GM18867 (cell line): ENCODE results near the gene GSTM3.
A peak's percentile ranks its signal among the peaks of the same experiment; 100 is the strongest.
"Not testable (repeated sequence)": the region's sequence is repeated elsewhere in the genome, so short reads cannot be mapped to it uniquely, and the experiment has no call there.

Source experiments
- ATAC-seq: cut with Tn5 transposase; IDR thresholded peaks from one replicate; pipeline ENCODE4 v1.9.1; 2021; ENCODE audit warnings: mild to moderate bottlenecking, moderate library complexity; ENCODE audit not compliant: unreplicated experiment

Gene GSTM3

DNA sequence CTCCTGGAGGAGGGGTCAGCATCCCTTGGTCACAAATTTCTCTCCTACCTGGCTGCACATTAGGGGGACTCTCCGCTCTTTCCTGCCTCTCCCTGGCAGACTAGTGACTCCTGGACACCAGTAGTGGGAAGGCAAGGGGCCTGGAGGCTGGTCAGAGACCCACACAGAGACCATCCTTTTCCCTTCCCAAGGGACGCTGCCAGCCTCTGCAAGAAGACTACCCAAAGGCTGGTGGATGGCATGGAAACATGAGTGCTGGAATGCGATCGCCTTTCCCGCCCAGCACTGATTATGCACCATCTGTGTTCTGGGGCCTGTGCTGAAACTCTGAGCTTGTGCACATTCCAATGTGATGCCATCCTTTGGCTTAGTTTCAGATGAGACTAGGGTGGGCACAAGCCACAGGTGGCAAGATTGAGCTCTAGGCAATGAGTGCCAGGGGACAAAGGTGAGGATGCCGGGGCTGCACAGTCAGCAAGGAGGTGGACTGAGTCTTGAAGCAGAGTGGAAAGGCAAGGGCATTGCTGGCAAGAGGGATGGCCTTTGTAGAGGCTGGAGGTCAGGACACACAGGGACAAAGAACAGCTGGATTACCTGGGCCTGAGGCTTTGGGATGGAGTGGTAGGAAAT lies 35.5 kb upstream of the GSTM3 start:
- ATAC-seq, result no peak

DNA sequence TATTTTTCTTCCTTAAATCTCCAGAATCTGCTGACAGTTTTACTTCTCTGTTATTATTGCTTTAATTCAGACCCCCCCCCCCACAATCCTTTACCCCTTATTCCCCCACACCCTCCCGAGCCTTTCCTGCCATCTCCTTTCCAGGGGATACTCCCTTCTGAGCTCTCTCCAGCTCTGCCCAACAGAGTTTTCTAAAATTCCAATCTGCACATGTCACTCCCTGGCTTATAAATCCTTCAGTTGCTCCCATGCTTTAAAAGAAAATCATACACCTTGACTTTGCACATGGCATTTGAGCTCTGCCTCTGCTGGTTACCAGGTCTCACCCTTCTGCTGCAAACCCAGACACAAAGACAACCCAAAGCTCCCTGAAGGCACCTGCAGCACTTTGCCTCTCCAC lies 34.6 kb upstream of the GSTM3 start:
- ATAC-seq, result no peak

DNA sequence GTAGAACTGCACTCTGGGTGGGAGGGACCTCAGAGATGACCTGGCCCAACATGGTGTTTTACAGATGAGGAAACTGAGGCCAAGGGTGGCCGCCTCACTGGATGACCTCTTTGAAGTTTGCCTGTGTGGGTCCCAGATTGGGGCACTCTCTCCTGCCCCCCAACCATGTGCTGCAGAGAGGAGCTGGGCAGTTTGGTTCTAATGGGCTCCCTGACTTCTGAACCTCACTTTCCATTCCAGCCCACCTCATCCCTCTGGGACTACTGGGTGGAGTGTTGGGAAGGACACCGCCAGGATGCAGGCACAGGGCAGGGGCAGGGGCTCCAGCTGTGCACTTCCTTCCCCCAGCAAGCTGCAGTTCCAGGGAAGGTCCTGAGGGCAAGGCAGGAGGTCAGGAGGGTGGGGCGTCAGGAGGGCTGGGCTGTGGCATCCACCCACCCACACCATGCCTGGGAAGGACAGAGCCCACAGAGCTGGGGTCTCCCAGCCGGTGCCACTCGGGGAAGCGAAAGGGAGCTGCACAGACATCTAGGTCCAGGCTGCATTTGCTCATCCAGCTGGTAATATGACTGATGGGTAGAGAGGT lies 33.2 kb upstream of the GSTM3 start:
- no peak for ATAC-seq

DNA sequence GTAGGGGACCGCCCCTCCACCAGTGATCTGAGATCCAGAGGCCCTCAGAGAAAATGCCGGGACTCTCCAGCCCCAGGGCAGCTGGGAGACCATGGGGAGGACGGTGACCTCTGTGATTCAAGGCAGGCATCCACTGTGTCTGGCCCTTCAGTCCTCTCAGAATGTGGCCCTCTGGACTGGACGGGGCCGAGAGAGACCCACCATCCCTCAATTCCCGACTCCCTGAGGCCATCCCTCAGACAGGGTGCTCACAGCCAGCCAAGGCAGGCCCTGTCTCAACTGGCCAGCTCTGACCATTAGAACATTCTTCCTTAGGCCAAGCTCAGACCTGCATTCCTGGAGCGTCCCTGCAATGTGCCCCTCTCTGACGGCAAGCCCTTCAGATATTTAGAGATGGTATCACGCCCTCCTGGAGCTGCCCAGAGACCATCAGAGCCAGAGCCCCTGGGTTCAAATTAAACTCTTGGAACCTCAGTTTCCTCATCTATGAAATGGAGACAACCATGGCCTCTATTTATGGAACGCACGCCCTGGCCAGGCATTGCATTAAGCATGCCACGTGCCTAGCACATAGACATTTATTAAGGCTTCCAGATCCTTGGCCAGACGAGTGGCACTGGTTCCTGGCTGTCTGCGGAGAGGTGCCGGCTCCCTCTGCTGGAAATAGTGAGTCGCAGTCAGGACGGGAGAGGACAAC lies 32.5 kb upstream of the GSTM3 start:
- ATAC-seq, result peak; percentile 73

DNA sequence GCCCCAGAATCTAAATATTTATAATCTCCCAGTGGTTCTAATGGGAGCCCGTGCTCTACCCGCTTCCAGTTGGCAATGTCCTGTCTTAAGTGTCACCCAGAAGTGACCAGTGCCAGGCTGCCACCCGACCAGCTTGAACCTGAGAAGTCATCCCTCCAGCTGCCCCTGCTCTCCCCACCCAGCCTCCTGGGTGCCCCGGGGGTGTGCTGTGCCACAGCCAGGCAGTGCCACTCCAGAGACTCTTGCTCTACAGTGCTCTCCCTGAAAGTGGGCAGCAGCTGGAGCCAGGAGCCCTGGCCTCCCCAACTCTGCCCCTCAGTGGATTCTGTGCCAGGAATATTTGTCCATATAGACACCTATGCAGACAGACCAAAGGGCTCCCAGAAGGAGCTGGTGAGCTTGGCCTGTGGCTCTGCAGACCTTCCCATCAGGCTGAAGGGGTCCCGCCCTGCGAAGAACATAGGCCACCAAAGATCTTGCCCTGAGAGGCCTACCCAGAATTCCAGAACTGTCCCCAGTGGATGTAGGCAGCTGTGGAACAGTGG lies 31.9 kb upstream of the GSTM3 start:
- no peak for ATAC-seq

DNA sequence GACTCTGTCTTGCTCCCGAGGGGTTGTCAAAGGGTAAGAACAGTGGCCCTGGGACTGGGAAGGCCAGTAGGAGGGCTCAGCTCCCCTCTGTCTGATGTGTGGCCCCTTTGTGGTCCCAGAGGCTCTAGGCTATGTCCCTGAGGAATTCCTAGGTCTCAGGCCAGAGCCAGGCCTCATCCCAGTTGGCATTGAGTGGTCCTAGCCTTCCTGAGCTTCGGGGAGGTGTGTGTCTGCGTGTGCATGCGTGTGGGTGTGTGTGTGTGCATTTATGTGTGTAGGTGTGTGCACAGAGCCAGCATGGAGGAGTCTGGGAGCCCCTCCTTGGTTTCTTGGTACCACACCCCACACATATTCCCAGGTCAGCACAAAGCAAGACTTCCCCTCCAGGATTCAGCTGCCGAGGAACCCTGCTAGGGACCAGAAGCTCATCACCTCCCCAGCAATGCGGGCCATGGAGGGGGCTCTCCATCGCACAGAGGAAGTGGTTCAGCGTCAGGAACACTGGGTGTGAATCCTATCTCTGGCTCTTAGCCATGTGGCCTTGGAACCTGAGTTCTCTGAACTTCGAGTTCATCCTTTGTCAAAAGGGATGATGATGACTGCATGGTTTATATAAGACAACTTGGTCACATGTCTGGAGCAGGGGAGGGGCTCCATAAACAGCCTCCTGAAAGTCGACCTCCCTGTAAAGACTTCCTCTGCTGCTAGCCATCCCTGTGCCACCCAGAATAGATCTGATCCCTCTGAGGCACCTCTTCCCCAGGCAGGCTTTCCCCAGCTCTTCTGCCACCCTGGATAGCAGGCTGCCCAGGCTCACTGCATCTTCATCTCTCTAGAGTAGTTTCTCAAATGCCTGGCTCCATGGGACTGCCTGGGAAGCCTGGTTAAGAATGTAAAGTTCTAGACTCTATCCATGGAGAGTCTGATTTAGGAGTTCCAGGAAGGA lies 31.1 kb upstream of the GSTM3 start:
- no peak for ATAC-seq

DNA sequence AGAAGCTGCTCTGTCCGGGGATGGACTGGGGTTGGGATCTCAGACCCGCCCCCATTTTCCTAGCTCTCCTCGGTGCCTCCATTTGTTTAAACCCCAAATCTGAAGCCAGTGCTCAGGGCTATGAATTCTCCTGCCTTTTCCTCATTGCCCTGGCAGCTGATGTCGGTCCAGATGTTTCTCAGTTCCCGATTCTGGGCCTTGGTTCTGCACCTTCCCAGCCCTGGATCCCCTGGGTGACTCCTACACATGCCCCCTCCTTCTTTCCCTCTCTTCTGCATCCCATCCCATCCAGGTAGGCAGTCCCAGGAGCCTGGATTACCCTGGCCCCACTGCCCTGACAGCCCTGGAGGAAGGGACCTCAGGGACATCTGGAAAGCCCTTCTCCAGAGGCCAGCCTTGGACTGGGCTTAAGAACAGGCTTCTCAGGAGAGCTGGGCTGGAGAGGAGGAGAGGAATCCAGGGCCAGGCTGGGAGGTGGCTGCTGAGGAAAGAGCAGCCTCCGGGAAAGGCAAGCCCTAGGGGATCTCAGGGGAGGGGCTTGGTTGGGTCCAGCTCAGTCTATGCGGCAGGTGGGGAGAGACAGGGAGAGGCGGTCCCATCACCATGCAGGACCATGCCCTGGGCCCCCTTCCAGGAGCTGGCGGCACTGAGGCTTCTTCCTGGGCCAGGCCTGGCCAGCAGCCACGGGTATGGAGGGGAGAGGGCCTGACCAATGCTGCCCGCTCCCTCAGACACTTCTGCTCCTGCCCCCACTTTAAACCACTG lies 29.7 kb upstream of the GSTM3 start:
- no peak for ATAC-seq

DNA sequence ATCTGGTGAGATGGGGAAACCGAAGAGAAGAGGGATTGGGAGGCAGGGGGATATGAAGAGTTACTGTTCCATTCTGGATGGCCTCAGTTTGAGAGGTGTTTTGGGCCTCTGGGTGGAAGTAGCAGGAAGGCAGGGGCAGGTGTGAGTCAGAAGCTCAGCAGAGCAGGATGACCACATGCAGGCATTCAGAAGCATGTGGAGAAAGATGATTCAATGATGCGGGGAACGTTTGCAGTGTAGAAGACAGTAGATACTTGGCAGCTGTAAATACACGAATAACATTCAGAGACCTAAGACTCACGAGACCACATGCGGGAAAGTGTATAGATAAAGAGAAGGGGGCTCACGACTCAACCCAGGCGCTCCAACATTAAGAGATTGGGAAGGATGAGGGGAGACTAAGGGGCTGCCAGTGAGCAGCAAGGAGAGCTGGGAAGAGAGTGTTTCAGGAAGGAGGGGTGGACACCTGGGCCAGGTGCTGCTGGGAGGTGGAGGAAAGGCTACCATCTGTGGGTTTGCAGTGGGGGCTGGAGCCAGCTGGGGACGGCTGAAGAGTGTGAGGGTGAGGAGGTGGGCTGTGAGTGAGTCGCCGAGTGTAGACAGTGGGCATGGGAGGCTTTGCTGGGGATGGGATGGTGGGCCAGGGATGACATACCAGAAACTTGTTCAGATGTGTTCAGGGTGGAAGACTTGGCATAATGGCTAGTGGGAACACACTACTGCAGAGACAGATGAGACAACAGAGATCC lies 28.7 kb upstream of the GSTM3 start:
- no peak for ATAC-seq

DNA sequence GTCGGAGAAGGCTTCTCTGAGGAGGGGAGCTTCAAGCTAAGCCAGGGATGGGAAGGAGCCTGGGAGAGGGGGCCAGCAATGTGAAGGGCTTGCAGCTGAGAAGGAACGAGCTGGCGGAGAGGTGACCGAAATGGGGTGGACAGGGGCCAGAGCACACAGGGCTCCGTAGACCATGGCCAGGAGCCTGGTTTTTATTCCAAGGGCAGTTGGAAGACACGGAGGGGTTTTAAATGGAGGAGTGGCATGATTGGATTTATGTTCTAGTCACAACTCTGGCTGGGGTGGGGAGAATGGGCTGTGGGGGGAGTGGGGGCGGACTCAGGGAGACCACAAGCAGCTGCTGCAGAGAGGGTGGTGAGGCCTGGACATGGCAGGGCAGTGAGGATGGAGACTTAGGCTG lies 28.0 kb upstream of the GSTM3 start:
- ATAC-seq, result no peak

DNA sequence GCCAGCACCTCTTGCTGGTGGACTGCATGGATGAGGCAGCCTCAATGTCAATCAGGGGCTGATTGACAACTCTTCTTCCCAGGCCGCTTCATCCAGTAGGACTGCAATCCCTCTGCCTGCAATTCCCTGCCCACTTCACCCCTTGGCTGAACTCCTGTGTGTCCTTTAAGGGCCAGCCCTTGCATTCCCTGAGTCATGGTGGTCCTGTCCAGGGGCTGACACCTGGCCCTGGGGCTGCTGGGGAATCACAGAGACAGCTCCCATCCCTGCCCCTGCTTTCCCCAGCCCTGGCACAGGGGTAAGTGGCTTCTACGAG lies 27.5 kb upstream of the GSTM3 start:
- no peak for ATAC-seq

DNA sequence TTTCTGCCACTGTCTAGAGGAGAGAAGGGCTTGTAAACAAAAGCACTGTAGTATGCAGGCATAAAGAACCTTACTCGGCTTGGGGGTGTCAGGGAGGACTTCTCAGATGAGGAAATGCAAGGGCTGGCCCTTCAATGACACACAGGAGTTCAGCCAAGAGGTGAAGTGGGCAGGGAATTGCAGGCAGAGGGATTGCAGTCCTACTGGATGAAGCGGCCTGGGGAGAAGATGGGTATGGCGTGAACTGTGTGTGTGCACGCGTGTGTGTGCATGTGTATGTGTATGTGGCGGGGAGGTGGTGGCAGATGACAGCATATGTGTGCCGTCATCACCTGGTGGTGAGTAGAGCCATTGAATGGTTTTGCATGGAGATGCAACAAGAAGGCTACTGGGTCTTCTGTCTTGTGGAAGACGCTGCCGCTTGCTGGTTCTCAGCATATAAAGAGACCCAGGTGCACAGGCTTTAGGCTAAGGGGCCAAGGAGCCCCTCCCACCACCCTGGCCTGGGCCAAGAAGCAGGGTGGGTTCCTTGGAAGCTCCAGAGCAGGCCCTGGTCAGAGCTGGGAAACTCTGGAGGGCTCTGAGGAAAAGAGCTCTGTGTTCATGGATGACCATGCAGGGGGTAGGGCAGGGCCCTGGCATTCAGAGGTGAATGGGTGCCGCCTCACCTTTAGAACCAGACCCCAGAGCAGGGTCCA lies 26.9 kb upstream of the GSTM3 start:
- ATAC-seq, result no peak

DNA sequence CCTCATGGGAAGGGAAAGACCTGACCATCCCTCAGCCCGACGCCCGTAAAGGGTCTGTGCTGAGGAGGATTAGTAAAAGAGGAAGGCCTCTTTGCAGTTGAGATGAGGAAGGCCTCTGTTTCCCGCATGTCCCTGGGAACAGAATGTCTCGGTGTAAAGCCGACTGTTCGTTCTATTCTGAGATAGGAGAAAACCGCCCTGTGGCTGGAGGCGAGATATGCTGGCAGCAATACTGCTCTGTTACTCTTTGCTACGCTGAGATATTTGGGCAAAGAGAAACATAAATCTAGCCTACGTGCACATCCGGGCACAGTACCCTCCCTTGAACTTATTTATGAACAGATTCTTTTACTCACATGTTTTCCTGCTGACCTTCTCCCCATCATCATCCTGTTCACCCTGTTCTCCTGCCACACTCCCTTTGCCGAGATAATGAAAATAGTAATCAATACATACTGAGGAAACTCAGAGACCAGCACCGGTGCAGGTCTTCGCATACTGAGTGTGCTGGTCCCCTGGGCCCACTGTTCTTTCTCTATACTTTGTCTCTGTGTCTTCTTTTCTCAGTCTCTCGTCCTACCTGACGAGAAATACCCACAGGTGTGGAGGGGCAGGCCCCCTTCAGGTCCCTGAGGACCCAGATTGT lies 26.3 kb upstream of the GSTM3 start:
- not testable (repeated sequence) for ATAC-seq

DNA sequence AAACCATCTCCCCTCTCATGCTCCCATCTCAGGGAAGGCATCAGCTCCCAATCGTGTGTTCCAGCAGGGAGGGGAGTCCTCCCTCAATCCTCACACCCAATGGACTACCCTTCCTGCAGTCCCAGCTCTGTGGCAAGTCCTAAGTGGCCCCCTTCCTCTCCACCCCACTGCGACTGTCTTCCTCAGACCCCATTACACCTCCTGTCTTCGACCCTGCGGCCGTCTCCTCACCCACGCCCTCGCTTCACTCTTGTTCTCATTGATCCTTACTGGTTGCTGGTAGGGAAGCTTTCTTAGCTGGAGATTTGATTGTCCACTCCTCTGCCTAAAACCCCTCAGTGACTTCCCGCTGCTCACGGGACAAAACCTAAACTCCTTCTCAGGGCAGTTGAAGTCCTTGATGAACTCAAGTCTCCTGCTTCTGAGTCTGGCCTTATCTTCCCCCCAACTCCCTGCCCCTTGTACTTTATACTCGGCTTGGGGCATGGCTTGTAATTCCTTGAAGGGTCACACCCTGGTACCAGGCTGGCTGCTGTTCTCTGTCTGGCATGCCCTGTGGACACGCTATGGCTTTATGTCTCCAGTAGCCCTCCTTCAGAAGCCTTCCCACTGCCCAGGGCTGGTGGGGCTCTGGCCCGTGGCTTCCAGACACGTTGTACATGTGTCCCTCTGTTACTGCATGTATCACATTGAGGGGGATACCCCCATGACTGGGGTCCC lies 25.2 kb upstream of the GSTM3 start:
- no peak for ATAC-seq

DNA sequence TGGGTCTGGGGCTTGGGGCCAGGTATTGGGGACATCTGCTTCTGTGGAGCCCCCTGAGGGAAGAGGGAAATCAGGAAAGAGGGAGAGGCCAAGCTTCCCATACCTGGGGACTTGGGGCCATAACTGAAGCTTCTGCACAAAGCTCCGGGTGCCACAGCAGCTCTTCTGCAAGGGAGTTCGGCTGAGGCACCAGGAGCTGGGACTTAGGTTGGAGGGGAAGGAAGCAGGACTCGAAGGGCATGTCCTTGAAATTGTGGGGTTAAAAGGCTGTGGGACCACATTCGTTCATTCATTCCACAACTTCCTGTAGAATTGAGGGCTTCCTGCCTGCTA lies 24.6 kb upstream of the GSTM3 start:
- no peak for ATAC-seq

DNA sequence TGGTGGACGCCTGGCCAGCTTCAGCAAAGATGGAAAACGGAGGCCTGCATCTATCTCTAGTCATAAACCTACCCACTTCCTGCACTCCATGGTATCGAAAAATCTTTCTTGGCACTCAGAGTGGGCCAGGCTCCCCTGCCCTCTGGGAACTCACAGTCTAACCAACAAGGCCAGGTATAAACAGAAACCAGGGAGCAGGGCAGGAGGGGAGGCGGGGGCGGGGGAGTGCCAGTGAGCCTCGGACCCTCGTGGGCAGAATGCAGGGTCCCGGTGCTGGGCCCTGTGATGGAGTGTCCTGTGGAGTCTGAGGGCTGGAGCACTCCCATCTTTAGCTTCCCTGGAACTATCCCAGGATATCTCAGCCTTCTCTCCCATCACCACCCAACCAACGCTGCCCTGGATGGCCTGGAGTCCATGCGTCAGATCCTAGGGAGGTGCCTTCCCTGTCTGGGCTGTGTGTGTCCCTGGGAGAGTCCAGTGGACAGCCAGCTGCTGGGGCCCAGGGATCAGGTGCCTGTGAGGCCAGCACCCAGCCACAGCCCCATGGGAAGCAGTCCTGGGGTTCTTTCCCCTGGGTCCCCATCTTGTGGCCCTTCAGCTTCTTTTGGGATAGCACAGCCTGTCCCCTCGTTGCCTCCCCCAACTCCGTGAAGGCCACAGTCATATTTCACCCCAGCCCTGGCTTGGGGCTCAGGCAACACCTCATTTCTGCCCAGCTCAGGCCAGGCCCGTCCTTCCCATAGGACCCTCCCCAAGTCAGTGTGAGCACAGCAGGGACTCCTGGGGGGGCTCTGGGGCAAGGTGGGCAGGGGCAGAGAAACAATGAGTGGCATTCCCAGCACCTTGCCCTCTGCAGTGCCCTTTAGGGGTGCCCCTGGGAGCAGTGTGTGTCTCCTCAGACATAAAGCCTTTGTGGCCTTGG lies 24.0 kb upstream of the GSTM3 start:
- no peak for ATAC-seq

DNA sequence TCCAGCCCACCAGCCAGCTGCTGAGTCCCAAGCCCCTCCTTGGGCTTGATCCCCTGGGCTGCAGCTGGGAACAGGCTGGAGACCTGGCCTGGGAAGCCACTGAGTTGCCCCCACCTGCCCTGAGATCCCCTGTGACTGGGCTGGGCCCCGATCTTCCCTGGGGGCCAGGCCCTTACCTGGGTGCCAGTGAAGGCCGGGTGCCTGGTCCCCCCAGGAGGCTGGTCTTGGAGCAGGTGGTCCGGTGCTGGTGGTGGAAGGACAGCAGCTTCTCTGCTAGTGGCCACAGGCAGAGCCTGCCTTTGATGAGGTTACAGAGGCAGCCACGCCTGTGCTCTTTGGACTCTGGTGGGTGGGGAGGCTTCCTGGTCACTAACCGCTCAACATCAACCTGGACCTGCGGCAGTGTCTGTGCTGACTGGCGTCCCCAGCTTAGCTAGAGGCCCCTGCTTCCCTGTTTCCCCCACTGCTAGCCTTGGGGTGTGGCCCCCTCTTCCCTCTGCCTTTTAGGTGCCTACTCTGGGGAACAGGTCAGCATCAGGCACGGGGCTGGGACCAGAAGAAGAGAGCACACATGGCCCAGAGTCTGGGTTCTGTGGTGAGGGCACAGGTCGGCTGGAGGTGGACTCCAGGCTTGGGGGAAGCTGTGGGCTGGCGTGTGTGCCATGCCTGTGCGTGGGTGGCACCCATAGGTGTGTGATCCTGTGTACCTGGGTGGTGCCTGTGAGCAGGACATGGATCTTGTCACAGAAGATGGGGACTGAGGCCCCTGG lies 23.0 kb upstream of the GSTM3 start, which contains the start of gene EPS8L3:
EPS8L3 (minus strand) TSS at position 278 of the 770 bp plus-strand sequence. CDS start 2,174 bp downstream, outside the sequence.
- no peak for ATAC-seq
